ENCODE measurements around the gene KLHL7.

Gene KLHL7

DNA sequence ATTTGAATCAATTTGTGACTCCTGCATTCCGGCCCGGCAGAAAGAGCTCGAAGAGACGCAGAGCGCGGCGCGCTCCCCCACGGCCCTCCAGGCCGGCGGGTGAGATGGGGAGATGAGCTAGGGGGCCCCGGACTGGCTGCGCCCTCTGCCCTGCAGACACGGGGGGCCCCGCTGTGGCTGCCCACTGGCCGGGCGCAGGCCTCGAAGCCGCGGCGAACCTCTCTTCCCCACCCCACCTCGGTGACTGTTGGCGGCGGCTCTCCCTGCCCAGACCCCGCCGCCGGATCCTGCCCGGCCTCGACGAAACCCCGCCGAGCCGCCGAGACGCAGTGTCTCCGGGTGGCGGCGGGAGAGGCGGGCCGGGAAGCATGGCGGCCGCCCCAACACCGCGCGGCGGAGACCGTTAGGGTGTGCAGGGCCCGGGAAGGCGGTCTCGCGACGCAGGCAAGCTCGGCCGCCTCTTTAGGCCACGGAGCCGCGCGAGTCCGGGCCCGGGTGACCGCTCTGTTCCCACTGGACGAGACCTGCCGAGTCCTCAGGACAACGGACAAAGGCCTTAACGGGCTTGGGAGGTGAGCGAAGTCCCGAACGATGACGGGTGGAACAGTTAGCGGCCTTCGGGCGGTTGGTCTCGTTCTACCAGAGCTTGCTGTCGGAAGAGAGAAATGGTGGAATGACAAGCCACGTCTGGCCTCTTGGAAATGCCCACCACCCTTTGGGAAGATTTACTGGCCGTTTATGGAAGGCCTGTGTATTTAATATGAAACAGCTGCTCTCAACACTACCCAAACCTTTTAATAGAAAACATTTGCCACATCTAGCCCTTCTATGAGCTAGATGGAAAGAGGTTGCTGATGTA, 100.6 kb downstream of the KLHL7 start:
- H3K27me3 ChIP-seq (replicated peaks; ENCODE audit: control insufficient read depth, insufficient read depth, low read length) = no peaks in the 10 kb centered on the region
- TF ChIP-seq, protein P1, sequence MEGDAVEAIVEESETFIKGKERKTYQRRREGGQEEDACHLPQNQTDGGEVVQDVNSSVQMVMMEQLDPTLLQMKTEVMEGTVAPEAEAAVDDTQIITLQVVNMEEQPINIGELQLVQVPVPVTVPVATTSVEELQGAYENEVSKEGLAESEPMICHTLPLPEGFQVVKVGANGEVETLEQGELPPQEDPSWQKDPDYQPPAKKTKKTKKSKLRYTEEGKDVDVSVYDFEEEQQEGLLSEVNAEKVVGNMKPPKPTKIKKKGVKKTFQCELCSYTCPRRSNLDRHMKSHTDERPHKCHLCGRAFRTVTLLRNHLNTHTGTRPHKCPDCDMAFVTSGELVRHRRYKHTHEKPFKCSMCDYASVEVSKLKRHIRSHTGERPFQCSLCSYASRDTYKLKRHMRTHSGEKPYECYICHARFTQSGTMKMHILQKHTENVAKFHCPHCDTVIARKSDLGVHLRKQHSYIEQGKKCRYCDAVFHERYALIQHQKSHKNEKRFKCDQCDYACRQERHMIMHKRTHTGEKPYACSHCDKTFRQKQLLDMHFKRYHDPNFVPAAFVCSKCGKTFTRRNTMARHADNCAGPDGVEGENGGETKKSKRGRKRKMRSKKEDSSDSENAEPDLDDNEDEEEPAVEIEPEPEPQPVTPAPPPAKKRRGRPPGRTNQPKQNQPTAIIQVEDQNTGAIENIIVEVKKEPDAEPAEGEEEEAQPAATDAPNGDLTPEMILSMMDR (IDR thresholded peaks at IDR 0.05; ENCODE audit: insufficient read depth, low read length, poor library complexity, severe bottlenecking) = no peak
- DNase-seq (ENCODE audit: extremely low read depth, insufficient read length) = no peak
- H3K36me3 ChIP-seq (ENCODE audit: control insufficient read depth, insufficient read depth, low read length) = peaks cover 4% of the 10 kb centered on the region
- no peak overlapping the region for H3K4me3 ChIP-seq (replicated peaks; ENCODE audit: low read depth, low read length)

DNA sequence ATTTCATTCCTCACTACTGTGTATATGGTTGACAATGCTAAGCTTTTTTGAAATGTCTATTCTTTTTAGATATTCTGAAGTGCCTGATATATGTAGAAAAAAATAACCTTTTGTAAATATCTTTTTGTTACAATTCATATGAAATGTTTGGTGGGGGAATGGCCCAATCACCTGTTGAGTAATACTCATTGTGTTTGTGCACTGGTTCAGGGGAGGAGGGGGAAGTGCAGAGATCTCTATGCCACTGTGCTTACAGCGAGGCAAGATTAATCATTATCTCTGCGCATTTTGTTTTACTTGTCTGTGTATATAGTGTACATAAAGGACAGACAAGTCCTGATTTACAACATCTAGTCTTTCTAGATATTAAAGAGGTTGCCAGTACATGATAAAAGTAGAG, 101.4 kb downstream of the KLHL7 start:
- Histone ChIP-seq H3K36me3 (ENCODE audit: control insufficient read depth, insufficient read depth, low read length) (peaks cover 3% of the 10 kb centered on the region; the same call in 1 of the 2 replicates), H3K27me3 (replicated peaks; ENCODE audit: control insufficient read depth, insufficient read depth, low read length) (no peaks in the 10 kb centered on the region), H3K4me3 (replicated peaks; ENCODE audit: low read depth, low read length) (no peak overlapping the region)
- TF ChIP-seq, protein P1 (IDR thresholded peaks at IDR 0.05; ENCODE audit: insufficient read depth, low read length, poor library complexity, severe bottlenecking) = no peak
- DNase-seq (ENCODE audit: extremely low read depth, insufficient read length) = no peak

DNA sequence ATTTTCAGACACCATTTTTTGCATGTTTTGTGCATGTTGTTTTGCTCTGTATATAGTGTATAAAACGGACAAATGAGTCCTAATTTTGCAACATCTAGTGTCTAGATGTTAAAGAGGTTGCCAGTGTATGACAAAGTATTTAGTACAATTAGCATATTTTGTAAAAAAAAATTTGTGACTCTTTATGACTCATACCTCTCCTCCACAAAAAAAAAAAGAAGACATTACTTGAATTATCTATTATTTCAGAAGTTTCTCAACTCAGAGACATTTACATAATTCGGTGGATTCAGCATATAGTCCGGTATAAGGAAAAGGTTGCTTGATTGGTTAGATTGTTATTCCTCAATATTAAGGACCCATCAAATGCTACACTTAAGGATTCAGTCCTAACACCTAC, 102.3 kb downstream of the KLHL7 start:
- DNase-seq (ENCODE audit: extremely low read depth, insufficient read length) = no peak
- H3K4me3 ChIP-seq (replicated peaks; ENCODE audit: low read depth, low read length) = no peak overlapping the region
- TF ChIP-seq, protein P1 (IDR thresholded peaks at IDR 0.05; ENCODE audit: insufficient read depth, low read length, poor library complexity, severe bottlenecking) = no peak
- peaks cover 3% of the 10 kb centered on the region; the same call in 1 of the 2 replicates for H3K36me3 ChIP-seq (ENCODE audit: control insufficient read depth, insufficient read depth, low read length)
- H3K27me3 ChIP-seq (replicated peaks; ENCODE audit: control insufficient read depth, insufficient read depth, low read length) = no peaks in the 10 kb centered on the region

DNA sequence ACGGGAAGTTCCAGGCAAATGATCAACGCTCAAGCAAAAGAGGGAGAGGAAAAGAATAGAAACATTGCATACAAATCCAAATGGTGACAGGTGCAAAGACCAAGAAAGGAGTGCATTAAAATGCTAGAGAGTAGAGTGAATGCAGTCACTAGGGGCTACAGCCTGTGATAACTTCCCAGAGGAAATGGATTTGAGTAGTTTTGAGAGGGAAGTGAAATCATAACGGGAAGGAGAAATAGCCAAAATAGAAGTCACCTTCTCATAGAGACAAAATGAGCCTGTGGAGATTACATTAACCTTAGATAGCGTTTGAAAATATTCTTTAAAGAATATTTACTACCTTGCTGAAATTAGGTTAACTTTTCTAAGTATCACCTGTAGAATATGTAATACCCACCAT, 102.7 kb downstream of the KLHL7 start:
- TF ChIP-seq, protein P1 (IDR thresholded peaks at IDR 0.05; ENCODE audit: insufficient read depth, low read length, poor library complexity, severe bottlenecking) = no peak
- H3K27me3 ChIP-seq (replicated peaks; ENCODE audit: control insufficient read depth, insufficient read depth, low read length) = no peaks in the 10 kb centered on the region
- H3K4me3 ChIP-seq (replicated peaks; ENCODE audit: low read depth, low read length) = no peak overlapping the region
- DNase-seq (ENCODE audit: extremely low read depth, insufficient read length) = no peak
- H3K36me3 ChIP-seq (ENCODE audit: control insufficient read depth, insufficient read depth, low read length) = no peaks in the 10 kb centered on the region; the same call in 1 of the 2 replicates

DNA sequence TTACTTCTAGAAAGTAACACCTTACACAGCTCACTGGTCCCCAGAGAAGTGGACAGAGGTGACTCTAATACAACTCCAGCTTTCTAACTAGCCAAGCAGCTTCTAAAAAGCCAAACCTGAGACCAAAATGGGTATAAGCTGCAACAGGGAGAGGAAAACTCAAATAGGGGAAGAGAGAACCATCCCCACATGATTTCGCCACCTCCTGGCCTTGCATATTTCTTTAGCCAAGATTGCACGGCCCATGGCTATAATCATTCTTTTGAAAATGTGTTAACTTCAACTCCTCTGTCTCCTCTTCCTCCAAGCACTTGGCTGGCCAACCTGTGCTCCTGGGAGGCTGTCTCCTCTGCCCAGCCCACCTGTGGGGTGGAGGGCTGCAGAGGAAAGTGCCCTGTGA, 104.9 kb downstream of the KLHL7 start:
- TF ChIP-seq, protein P1 (IDR thresholded peaks at IDR 0.05; ENCODE audit: insufficient read depth, low read length, poor library complexity, severe bottlenecking) = no peak
- Histone ChIP-seq H3K27me3 (replicated peaks; ENCODE audit: control insufficient read depth, insufficient read depth, low read length) (no peaks in the 10 kb centered on the region), H3K36me3 (ENCODE audit: control insufficient read depth, insufficient read depth, low read length) (no peaks in the 10 kb centered on the region), H3K4me3 (replicated peaks; ENCODE audit: low read depth, low read length) (no peak overlapping the region)
- no peak for DNase-seq (ENCODE audit: extremely low read depth, insufficient read length)
